Esophagus squamous epithelium (tissue), 5 donors: ENCODE data around the gene PAPSS2. TPM values are rescaled to one million over a fixed set of nuclear protein-coding genes. Genes with fewer than 3 reads are reported as not detected.

Experiments
- DNase-seq: peaks from one replicate; lab custom pipeline; 2025; lab: John Stamatoyannopoulos, UW
- H3K27ac ChIP-seq, 4 donors: fragments of 200-600 bp; sonication (generic); one replicate each; pipeline ENCODE4 v1.5.1; 2016 to 2019; ENCODE audit warnings: mild to moderate bottlenecking in 1 of 4
- H3K27me3 ChIP-seq, 4 donors: fragments of 200-600 bp; sonication (generic); 1 replicate in 3 of 4; 2 replicates in 1 of 4; pipeline versions ENCODE4 v1.5.1 to v1.6.0; 2017 to 2021; ENCODE audit warnings: antibody characterized with exemption in 1 of 4
- H3K36me3 ChIP-seq, 3 donors: fragments of 200-600 bp; sonication (generic); one replicate each; pipeline ENCODE4 v1.5.1; 2016 to 2019
- H3K4me1 ChIP-seq, 3 donors: fragments of 200-600 bp; sonication (generic); one replicate each; pipeline ENCODE4 v1.5.1; 2017 to 2019
- H3K4me3 ChIP-seq, 4 donors: fragments of 200-600 bp; sonication (generic); 1 replicate in 3 of 4; 2 replicates in 1 of 4; pipeline ENCODE4 v1.5.1; 2016 to 2019; ENCODE audit warnings: mild to moderate bottlenecking in 2 of 4, moderate library complexity in 1 of 4
- H3K9me3 ChIP-seq, 3 donors: fragments of 200-600 bp; sonication (generic); one replicate each; pipeline ENCODE4 v1.5.1; 2016 to 2019
- CTCF ChIP-seq, 6 experiments: fragments of 450-650 bp in 4 of 6; fragments of 200-600 bp in 2 of 6; sonication (generic) in 2 of 6; IDR thresholded peaks; one replicate each; pipeline ENCODE4 v1.5.1; 2016 to 2019; ENCODE audit warnings: antibody characterized with exemption in 6 of 6, mild to moderate bottlenecking in 4 of 6, moderate library complexity in 4 of 6
- POLR2A ChIP-seq, 4 donors: fragments of 450-650 bp; IDR thresholded peaks; one replicate each; pipeline ENCODE4 v1.6.1; 2017; ENCODE audit warnings: antibody characterized with exemption in 4 of 4, mild to moderate bottlenecking in 4 of 4, moderate library complexity in 3 of 4
- WGBS, 2 donors: methylation state at CpG; one replicate each; pipeline ENCODE4 v1.1.5; 2018; 5-methylcytosine and 5-hydroxymethylcytosine counted together
- intact Hi-C: fragments of 100-400 bp; cut with DNase I; formaldehyde crosslinking; loops from one replicate; pipeline ENCODE4 v1.15.0; 2022
- total RNA-seq, 4 donors: library from RNA; depleted of rRNA; stranded (reverse); fragments of >200 nt; gene quantifications; one replicate each; pipeline ENCODE4 v1.1.0, GENCODE V29; 2016
- donor health status: DM: yes; HTN: yes; CAD: no.

Gene PAPSS2
- total RNA-seq, 4 donors from 2014 or later, result 1.8 to 13.3 (median 11.0) TPM

DNA sequence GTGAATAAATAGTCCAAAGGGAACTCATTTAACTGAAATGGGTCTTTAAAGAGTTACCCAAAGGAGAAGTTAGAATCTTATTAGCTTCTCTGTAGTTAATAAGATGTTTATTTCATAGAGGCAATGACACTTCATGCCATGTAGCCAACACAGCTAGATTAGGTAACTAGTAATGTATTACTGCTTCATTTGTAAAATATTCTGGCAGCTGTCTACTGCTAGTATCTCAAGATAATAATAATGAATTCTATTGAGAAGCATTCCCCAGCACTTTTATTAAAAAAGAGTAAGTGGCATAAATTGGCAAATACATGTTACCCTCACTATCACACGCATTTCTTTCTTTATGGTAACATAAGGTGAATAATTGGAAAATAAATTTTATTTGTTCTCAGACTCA is 10.1 kb downstream of the PAPSS2 start:
- WGBS, 2 donors, result 95 to 100% methylated on average over 1 of the region's 1 CpG
- TF ChIP-seq POLR2A (IDR thresholded peaks at IDR 0.05) (no peak), CTCF (IDR thresholded peaks at IDR 0.05) (no peak)
- Histone ChIP-seq H3K9me3 (no peaks in the 10 kb centered on the region), H3K27me3 (no peaks in the 10 kb centered on the region), H3K36me3 (no peaks in the 10 kb centered on the region), H3K27ac (no peak overlapping the region), H3K4me1 (no peaks in the 10 kb centered on the region), H3K4me3 (no peak overlapping the region)
- no peak for DNase-seq
- intact Hi-C loops, result loop anchor here (10.0 kb wide), 1 partner anchor 105 kb away; no protein-coding TSS in a partner anchor

GRCh38 chr10:87670586-87670985 is 10.9 kb downstream of the PAPSS2 start:
- H3K4me1 ChIP-seq, result peaks cover 0 to 2% (median 0%) of the 10 kb centered on the region in 3 donors

GRCh38 chr10:87671139-87671815 is 11.6 kb downstream of the PAPSS2 start:
- TF ChIP-seq POLR2A (IDR thresholded peaks at IDR 0.05) (no peak), CTCF (IDR thresholded peaks at IDR 0.05) (no peak)
- Histone ChIP-seq H3K4me3 (no peak overlapping the region), H3K27ac (no peak overlapping the region), H3K4me1 (peaks cover 0 to 9% (median 1%) of the 10 kb centered on the region in 3 donors), H3K9me3 (no peaks in the 10 kb centered on the region), H3K36me3 (no peaks in the 10 kb centered on the region), H3K27me3 (no peaks in the 10 kb centered on the region)
- intact Hi-C loops, result no loop called here
- DNase-seq, result no peak
- WGBS, 2 donors, result 55 to 61% methylated on average over 3 of the region's 3 CpGs

More at GRCh38 chr10:87670586-87670985, 10.9 kb downstream of the PAPSS2 start:
- Histone ChIP-seq H3K9me3 (no peaks in the 10 kb centered on the region), H3K27me3 (no peaks in the 10 kb centered on the region), H3K4me3 (no peak overlapping the region), H3K36me3 (no peaks in the 10 kb centered on the region), H3K27ac (no peak overlapping the region)
- no peak for DNase-seq
- intact Hi-C loops, result no loop called here
- no peak for TF ChIP-seq POLR2A (IDR thresholded peaks at IDR 0.05)
- TF ChIP-seq CTCF (IDR thresholded peaks at IDR 0.05), result no peak

DNA sequence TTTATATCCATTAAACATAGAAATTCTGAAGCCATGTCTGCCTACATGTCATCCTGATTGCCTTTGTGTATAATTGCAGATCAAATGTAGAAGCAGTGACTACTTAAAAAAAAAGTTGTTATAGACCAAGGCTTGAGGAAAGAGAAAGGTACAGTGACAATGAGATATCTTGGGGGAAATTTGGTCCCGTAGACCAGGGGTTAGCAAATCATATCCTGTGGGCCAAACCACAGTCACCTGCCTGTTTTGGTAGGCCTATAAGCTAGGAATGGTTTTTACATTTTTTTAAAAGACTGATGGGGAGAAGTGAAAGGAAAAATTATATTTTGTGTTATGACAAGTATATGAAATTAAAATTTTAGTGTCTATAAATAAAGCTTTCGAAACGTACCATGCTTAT is 12.9 kb downstream of the PAPSS2 start:
- intact Hi-C loops, result no loop called here
- Histone ChIP-seq H3K27me3 (no peaks in the 10 kb centered on the region), H3K36me3 (no peaks in the 10 kb centered on the region), H3K27ac (no peak overlapping the region), H3K4me3 (no peak overlapping the region), H3K9me3 (no peaks in the 10 kb centered on the region), H3K4me1 (peaks cover 0 to 11% (median 3%) of the 10 kb centered on the region in 3 donors)
- TF ChIP-seq POLR2A (IDR thresholded peaks at IDR 0.05) (no peak), CTCF (IDR thresholded peaks at IDR 0.05) (no peak)
- DNase-seq, result no peak
- 79 to 83% methylated on average over 3 of the region's 3 CpGs for WGBS, 2 donors

GRCh38 chr10:87674943-87675342 is 15.3 kb downstream of the PAPSS2 start:
- Histone ChIP-seq H3K9me3 (no peaks in the 10 kb centered on the region), H3K36me3 (no peaks in the 10 kb centered on the region), H3K27ac (no peak overlapping the region), H3K27me3 (no peaks in the 10 kb centered on the region), H3K4me3 (no peak overlapping the region), H3K4me1 (peaks cover 0 to 11% (median 3%) of the 10 kb centered on the region in 3 donors)
- 36 to 37% methylated on average over 1 of the region's 1 CpG for WGBS, 2 donors
- TF ChIP-seq POLR2A (IDR thresholded peaks at IDR 0.05) (no peak), CTCF (IDR thresholded peaks at IDR 0.05) (no peak)
- intact Hi-C loops, result no loop called here
- no peak for DNase-seq
